Measurements from ENCODE around the gene ABTB2. TPM values are rescaled to one million over a fixed set of nuclear protein-coding genes. Genes with fewer than 3 reads are reported as not detected.
A peak's percentile ranks its signal among the peaks of the same experiment; 100 is the strongest.

ABTB2 gene
- total RNA-seq, 1 donor from 2014 or later: 3.1 TPM

DNA sequence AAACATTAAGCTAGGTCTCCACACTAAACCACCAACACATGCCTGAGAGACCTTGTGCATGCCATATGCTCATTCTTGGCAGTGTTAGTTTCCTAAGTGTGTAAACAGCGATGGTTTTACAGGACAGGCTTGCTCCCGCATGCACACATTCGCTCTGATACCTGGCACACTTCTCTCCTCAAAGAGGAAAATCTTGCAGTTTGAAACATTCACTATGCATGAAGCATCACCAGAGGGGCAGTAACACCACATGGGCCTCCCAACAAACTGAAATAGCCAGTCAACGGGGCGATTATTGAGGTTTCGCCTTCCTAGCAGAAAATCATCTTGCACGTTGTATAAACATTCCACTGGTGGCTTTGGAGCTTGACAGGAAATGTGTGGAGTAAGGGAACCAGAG, 52.6 kb downstream of the ABTB2 start:
- TF ChIP-seq, protein P1, sequence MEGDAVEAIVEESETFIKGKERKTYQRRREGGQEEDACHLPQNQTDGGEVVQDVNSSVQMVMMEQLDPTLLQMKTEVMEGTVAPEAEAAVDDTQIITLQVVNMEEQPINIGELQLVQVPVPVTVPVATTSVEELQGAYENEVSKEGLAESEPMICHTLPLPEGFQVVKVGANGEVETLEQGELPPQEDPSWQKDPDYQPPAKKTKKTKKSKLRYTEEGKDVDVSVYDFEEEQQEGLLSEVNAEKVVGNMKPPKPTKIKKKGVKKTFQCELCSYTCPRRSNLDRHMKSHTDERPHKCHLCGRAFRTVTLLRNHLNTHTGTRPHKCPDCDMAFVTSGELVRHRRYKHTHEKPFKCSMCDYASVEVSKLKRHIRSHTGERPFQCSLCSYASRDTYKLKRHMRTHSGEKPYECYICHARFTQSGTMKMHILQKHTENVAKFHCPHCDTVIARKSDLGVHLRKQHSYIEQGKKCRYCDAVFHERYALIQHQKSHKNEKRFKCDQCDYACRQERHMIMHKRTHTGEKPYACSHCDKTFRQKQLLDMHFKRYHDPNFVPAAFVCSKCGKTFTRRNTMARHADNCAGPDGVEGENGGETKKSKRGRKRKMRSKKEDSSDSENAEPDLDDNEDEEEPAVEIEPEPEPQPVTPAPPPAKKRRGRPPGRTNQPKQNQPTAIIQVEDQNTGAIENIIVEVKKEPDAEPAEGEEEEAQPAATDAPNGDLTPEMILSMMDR (IDR thresholded peaks at IDR 0.05; ENCODE audit: unreplicated experiment): no peak
- Mint-ChIP-seq H3K9me3 (no peaks in the 10 kb centered on the region), H3K36me3 (no peaks in the 10 kb centered on the region), H3K4me3 (no peak overlapping the region), H3K27me3 (ENCODE audit: low read depth) (no peaks in the 10 kb centered on the region), H3K4me1 (peaks cover 23% of the 10 kb centered on the region), H3K27ac (no peak overlapping the region)
- no peak for DNase-seq (ENCODE audit: low spot score in 2 of 2, unreplicated experiment in 2 of 2)

DNA sequence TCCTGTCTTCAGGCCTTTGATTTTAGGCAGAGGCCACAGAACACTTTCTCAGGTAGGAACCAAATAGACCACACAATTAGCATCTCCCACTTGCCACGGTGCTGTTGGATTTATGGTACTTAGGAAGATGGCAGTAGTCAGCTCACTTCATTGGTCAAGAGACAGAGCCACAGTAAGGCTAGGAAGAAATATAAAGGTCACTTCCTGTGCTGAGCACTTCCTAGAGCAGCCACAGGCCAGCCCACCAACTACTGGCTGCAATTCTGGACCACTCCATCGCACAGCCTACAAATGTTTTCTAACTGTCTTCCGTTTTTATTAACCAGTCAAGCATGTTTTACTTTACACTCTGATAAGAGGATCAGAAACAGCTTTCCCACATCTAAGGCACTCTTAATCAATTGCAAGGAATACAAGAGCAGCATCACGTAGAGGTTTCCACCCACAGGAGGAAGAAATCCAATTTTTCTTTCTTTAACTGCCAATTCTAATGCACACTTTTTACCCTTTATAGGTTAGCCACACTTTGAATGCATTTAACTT, 54.7 kb downstream of the ABTB2 start:
- H3K27ac Mint-ChIP-seq: no peak overlapping the region
- H3K4me3 Mint-ChIP-seq: no peak overlapping the region
- peaks cover 35% of the 10 kb centered on the region for H3K4me1 Mint-ChIP-seq
- H3K9me3 Mint-ChIP-seq: no peaks in the 10 kb centered on the region
- no peaks in the 10 kb centered on the region for H3K36me3 Mint-ChIP-seq
- TF ChIP-seq, protein P1 (IDR thresholded peaks at IDR 0.05; ENCODE audit: unreplicated experiment): no peak
- DNase-seq (ENCODE audit: low spot score in 2 of 2, unreplicated experiment in 2 of 2): no peak
- H3K27me3 Mint-ChIP-seq (ENCODE audit: low read depth): no peaks in the 10 kb centered on the region

- no peak for DNase-seq (ENCODE audit: low spot score in 2 of 2, unreplicated experiment in 2 of 2)
- peaks cover 37% of the 10 kb centered on the region for H3K4me1 Mint-ChIP-seq
- H3K27me3 Mint-ChIP-seq (ENCODE audit: low read depth): no peaks in the 10 kb centered on the region
- TF ChIP-seq, protein P1 (IDR thresholded peaks at IDR 0.05; ENCODE audit: unreplicated experiment): no peak
- no peaks in the 10 kb centered on the region for H3K36me3 Mint-ChIP-seq
- H3K9me3 Mint-ChIP-seq: no peaks in the 10 kb centered on the region
- peak overlapping the region; percentile 22 for H3K27ac Mint-ChIP-seq
- H3K4me3 Mint-ChIP-seq: no peak overlapping the region
Observed at GRCh38 chr11:34302046-34302921, 55.5 kb downstream of the ABTB2 start.

DNA sequence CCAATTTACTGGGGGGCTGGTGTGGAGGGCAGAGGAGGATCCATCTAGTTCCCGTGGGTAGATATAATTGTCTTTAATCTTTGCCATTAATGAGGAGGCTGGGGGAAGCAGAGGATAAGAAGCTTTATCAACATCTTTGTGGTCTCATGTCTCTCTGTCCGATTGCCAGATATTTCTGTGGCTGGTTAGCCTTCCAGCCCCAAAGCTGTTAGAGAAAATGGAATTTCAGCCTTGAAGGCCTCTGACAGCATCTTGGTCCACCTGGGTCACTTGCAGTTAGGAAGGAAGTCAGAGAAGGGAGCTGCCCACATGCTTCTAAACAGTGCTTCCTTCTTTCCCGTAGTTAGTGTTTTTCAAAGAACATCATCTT, 56.9 kb downstream of the ABTB2 start:
- H3K4me3 Mint-ChIP-seq: no peak overlapping the region
- peak overlapping the region; percentile 71 for H3K27ac Mint-ChIP-seq
- no peaks in the 10 kb centered on the region for H3K9me3 Mint-ChIP-seq
- DNase-seq (ENCODE audit: low spot score in 2 of 2, unreplicated experiment in 2 of 2): no peak
- TF ChIP-seq, protein P1 (IDR thresholded peaks at IDR 0.05; ENCODE audit: unreplicated experiment): no peak
- H3K36me3 Mint-ChIP-seq: no peaks in the 10 kb centered on the region
- H3K27me3 Mint-ChIP-seq (ENCODE audit: low read depth): no peaks in the 10 kb centered on the region
- H3K4me1 Mint-ChIP-seq: peaks cover 37% of the 10 kb centered on the region

DNA sequence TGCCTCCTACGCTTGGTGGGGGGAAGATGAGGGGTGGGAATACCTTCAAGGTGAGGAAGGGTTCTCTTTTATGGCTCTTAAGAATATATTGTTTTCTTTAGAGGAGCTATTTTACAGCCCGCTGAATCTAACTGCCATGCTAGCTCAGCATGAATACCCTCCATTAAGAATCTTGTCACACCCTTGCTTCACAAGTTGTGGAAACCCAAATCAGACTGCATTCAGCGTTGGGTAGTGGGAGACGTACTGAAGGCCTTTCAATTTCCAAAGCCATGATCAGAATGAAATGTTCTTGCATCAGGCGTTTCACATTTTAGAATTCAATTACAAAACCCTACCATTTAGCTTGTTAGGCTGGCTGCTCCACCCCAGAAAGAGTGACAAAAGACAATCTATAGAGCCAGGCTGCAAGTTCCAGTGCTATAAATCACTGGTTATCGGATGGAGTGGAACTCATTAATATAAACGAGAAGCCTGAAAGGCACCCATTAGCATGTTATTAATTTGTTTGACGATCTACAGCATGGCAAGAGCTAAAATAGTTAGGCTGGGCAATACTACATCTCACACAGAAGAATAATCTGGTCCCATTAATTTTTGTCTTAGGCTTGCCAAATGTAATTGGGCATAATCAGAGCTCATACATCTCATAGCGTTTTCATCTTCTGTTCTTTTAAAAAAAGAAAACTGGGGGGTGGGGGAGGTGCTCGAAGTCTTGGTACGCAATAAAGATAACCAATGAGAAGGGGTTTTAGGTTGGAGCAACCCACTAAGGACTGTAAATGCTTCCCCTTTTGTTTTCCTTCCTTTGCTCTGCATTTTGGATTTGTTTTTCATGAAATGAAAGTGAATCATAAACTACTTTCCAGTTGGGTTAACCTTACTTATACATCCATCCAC, 57.5 kb downstream of the ABTB2 start:
- peaks cover 37% of the 10 kb centered on the region for H3K4me1 Mint-ChIP-seq
- H3K36me3 Mint-ChIP-seq: no peaks in the 10 kb centered on the region
- no peaks in the 10 kb centered on the region for H3K27me3 Mint-ChIP-seq (ENCODE audit: low read depth)
- peak overlapping the region; percentile 71 for H3K27ac Mint-ChIP-seq
- no peak overlapping the region for H3K4me3 Mint-ChIP-seq
- no peak for DNase-seq (ENCODE audit: low spot score in 2 of 2, unreplicated experiment in 2 of 2)
- TF ChIP-seq, protein P1 (IDR thresholded peaks at IDR 0.05; ENCODE audit: unreplicated experiment): no peak
- no peaks in the 10 kb centered on the region for H3K9me3 Mint-ChIP-seq
